Breast epithelium (tissue), 4 donors: ENCODE results near the gene ERCC8. TPM values are rescaled to one million over a fixed set of nuclear protein-coding genes. Genes with fewer than 3 reads are reported as not detected.
"Not testable (repeated sequence)": the region's sequence is repeated elsewhere in the genome, so short reads cannot be mapped to it uniquely, and the experiment has no call there.

ENCODE experiments used
- DNase-seq, 2 donors: peaks; one replicate each; pipeline ENCODE4 v3.0.0-alpha.2; 2019; ENCODE audit warnings: low spot score in 2 of 2
- H3K27ac ChIP-seq, 2 donors: fragments of 200-600 bp; sonication (generic) in 1 of 2; one replicate each; pipeline ENCODE4 v1.5.1; 2016 to 2019; ENCODE audit warnings: mild to moderate bottlenecking in 1 of 2
- H3K27me3 ChIP-seq, 2 donors: fragments of 200-600 bp; sonication (generic) in 1 of 2; one replicate each; pipeline versions ENCODE4 v1.5.1 to v1.6.0; 2017 to 2019; ENCODE audit warnings: control low read depth in 1 of 2, mild to moderate bottlenecking in 1 of 2
- H3K36me3 ChIP-seq: fragments of 200-600 bp; one replicate; pipeline ENCODE4 v1.5.1; 2019
- H3K4me1 ChIP-seq, 2 donors: fragments of 200-600 bp; sonication (generic); one replicate each; pipeline ENCODE4 v1.5.1; 2016 to 2019; ENCODE audit warnings: control low read depth in 1 of 2
- H3K4me3 ChIP-seq, 3 donors: fragments of 200-600 bp; sonication (generic); 1 replicate in 2 of 3; 2 replicates in 1 of 3; pipeline ENCODE4 v1.5.1; 2016 to 2019; ENCODE audit warnings: mild to moderate bottlenecking in 3 of 3, moderate library complexity in 2 of 3
- H3K9me3 ChIP-seq, 2 donors: fragments of 200-600 bp; sonication (generic) in 1 of 2; one replicate each; pipeline ENCODE4 v1.5.1; 2016 to 2019; ENCODE audit warnings: control low read depth in 1 of 2
- POLR2A ChIP-seq: fragments of 450-650 bp; IDR thresholded peaks from one replicate; pipeline ENCODE4 v1.6.1; 2016; ENCODE audit warnings: antibody characterized with exemption, mild to moderate bottlenecking, moderate library complexity
- POLR2AphosphoS5 ChIP-seq, 3 donors: sonication (generic); formaldehyde crosslinking; IDR thresholded peaks; one replicate each; pipeline ENCODE4 v1.6.1; 2017; ENCODE audit warnings: antibody characterized with exemption in 3 of 3
- intact Hi-C: fragments of 100-400 bp; cut with DNase I; formaldehyde crosslinking; loops from one replicate; pipeline ENCODE4 v1.15.1; 2023; ENCODE audit warnings: low total_unique reads
- total RNA-seq, 3 donors: library from RNA; depleted of rRNA; stranded (reverse); fragments of >200 nt; gene quantifications; one replicate each; pipeline ENCODE4 v1.1.0, GENCODE V29; 2016
- TF ChIP-seq, protein P1 (sequence below), 3 donors: fragments of 450-650 bp; IDR thresholded peaks; one replicate each; pipeline ENCODE4 v1.5.1; 2016 to 2017; ENCODE audit warnings: antibody characterized with exemption in 3 of 3, mild to moderate bottlenecking in 3 of 3, moderate library complexity in 3 of 3

The ERCC8 gene
- total RNA-seq, 3 donors from 2014 or later, result 14.7 to 25.4 (median 17.3) TPM

DNA sequence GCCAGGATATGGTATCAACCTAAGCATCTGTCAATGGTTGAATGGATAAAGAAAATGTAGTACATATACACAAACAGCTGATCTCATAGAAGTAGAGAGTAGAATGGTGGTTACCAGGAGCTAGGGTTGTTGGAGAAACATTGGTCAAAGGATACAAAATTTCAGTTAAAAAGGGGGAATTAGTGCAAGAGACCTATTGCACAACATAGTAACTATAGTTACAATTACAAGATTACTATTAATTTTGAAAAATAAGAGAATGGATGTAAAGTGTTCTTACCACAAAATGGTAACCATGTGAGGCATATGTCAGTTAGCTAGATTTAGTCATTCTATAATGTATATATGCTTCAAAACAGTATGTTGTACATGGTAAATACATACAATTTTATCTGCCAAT is 72.0 kb downstream of the ERCC8 start:
- Histone ChIP-seq H3K27me3 (no peaks in the 10 kb centered on the region), H3K27ac (no peak overlapping the region), H3K9me3 (peaks cover 0 to 17% of the 10 kb centered on the region in 2 donors), H3K36me3 (no peaks in the 10 kb centered on the region), H3K4me3 (no peak overlapping the region), H3K4me1 (no peaks in the 10 kb centered on the region)
- no peak for DNase-seq
- TF ChIP-seq POLR2AphosphoS5 (IDR thresholded peaks at IDR 0.05), result no peak
- TF ChIP-seq, protein P1, sequence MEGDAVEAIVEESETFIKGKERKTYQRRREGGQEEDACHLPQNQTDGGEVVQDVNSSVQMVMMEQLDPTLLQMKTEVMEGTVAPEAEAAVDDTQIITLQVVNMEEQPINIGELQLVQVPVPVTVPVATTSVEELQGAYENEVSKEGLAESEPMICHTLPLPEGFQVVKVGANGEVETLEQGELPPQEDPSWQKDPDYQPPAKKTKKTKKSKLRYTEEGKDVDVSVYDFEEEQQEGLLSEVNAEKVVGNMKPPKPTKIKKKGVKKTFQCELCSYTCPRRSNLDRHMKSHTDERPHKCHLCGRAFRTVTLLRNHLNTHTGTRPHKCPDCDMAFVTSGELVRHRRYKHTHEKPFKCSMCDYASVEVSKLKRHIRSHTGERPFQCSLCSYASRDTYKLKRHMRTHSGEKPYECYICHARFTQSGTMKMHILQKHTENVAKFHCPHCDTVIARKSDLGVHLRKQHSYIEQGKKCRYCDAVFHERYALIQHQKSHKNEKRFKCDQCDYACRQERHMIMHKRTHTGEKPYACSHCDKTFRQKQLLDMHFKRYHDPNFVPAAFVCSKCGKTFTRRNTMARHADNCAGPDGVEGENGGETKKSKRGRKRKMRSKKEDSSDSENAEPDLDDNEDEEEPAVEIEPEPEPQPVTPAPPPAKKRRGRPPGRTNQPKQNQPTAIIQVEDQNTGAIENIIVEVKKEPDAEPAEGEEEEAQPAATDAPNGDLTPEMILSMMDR (IDR thresholded peaks at IDR 0.05), result no peak
- no peak for TF ChIP-seq POLR2A
- intact Hi-C loops, result no loop called here

DNA sequence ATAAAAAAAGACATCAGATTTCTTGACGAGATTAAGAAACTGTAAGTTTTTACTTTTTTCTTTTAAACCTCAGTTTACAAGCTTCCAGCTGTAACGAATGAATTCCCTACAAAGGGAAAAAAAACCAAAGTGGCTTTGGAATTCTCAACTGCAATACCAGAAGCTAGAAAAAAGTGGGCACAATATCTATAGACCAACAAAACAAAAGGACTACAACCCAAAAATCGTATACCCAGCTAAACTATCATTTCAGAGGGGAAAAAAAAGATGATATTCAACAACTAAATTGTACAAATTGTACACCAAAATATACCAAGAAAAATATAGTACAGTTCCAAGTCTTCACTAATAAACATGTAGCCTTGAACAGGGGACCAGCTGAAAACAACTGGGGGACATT is 74.0 kb downstream of the ERCC8 start:
- TF ChIP-seq, protein P1 (IDR thresholded peaks at IDR 0.05), result no peak
- TF ChIP-seq POLR2A, result no peak
- no peak for TF ChIP-seq POLR2AphosphoS5 (IDR thresholded peaks at IDR 0.05)
- no peak overlapping the region for H3K27ac ChIP-seq
- H3K36me3 ChIP-seq, result no peaks in the 10 kb centered on the region
- no peaks in the 10 kb centered on the region for H3K27me3 ChIP-seq
- no peak for DNase-seq
- H3K4me1 ChIP-seq, result no peaks in the 10 kb centered on the region
- intact Hi-C loops, result no loop called here
- no peak overlapping the region for H3K4me3 ChIP-seq
- peaks cover 0 to 17% of the 10 kb centered on the region in 2 donors for H3K9me3 ChIP-seq

DNA sequence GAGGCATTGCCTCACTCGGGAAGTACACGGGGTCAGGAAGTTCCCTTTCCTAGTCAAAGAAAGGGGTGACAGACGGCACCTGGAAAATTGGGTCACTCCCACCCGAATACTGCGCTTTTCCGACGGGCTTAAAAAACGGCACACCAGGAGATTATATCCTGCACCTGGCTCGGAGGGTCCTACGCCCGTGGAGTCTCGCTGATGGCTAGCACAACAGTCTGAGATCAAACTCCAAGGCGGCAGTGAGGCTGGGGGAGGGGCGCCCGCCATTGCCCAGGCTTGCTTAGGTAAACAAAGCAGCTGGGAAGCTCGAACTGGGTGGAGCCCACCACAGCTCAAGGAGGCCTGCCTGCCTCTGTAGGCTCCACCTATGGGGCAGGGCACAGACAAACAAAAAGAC is 84.3 kb downstream of the ERCC8 start:
- intact Hi-C loops, H3K4me1 ChIP-seq, H3K27ac ChIP-seq, H3K36me3 ChIP-seq, H3K9me3 ChIP-seq, H3K4me3 ChIP-seq, DNase-seq, H3K27me3 ChIP-seq: not testable (repeated sequence)

DNA sequence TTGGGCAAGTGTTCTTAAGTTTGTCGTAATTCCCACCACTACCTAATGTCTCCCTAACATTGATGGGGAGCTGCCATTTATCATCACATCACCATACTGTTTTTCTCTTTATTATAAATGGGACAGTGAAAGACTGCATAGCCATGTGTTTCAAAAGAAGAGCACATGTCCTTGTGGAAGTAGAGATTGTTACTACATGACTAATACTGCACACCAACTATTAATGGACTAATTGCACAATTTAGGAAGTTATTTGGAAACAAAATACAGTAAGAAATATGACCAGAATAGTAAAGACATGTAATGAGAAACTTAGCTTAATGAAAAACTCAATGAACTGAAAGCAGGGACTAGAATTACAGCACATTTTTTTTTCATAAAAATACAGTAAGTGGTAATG is 88.8 kb downstream of the ERCC8 start:
- intact Hi-C loops, result no loop called here

DNA sequence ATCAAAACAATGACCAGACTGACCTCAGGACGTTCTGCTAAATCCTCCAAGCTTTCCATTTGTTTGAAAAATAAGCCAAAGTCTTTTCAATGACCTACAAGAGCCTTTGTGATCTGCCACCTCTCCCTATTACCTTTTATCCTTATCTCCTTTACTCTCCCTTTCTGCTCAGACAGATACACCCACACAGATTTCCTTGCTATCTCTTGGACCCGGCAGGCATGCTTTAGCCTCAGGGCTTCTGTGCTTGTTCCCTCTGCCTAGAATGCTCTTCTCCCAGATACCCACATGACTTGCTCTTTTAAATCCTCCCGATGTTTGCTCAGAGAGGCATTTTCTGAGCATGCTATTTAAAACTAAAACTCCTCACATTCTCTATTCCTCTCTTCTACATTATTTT is 91.9 kb downstream of the ERCC8 start:
- DNase-seq, result no peak
- Histone ChIP-seq H3K27me3 (no peaks in the 10 kb centered on the region), H3K27ac (no peak overlapping the region), H3K36me3 (no peaks in the 10 kb centered on the region), H3K4me3 (no peak overlapping the region), H3K4me1 (no peaks in the 10 kb centered on the region), H3K9me3 (no peaks in the 10 kb centered on the region)
- TF ChIP-seq POLR2A, result no peak
- no peak for TF ChIP-seq POLR2AphosphoS5 (IDR thresholded peaks at IDR 0.05)
- TF ChIP-seq, protein P1 (IDR thresholded peaks at IDR 0.05), result no peak
- intact Hi-C loops, result no loop called here

More for the DNA sequence above, 88.8 kb downstream of the ERCC8 start:
- H3K27me3 ChIP-seq, result no peaks in the 10 kb centered on the region
- no peaks in the 10 kb centered on the region for H3K36me3 ChIP-seq
- H3K9me3 ChIP-seq, result no peaks in the 10 kb centered on the region
- no peak overlapping the region for H3K27ac ChIP-seq
- no peak for DNase-seq
- no peak overlapping the region for H3K4me3 ChIP-seq
- TF ChIP-seq, protein P1 (IDR thresholded peaks at IDR 0.05), result no peak
- TF ChIP-seq POLR2A (no peak), POLR2AphosphoS5 (IDR thresholded peaks at IDR 0.05) (no peak)
- H3K4me1 ChIP-seq, result no peaks in the 10 kb centered on the region

DNA sequence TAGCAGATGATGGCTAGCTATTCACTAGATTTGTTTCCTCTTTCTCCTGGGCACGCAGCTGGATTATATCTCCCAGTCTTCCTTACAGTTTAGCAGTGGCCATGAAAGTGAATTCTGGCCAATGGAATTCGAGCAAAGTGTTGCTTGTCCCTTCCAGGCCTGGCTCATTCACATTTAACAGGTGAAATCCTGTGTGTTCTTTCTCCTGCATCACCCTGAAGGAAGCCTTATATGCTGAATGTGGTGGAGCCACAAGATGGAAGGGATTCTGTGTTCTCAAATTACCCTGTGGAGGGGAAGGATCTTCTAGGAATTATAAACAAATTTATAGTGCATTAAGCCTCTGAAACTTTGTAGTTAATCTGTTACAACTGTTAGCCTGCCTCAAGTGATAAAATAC is 92.6 kb downstream of the ERCC8 start:
- intact Hi-C loops, result no loop called here
- no peak for DNase-seq
- TF ChIP-seq, protein P1 (IDR thresholded peaks at IDR 0.05), result no peak
- TF ChIP-seq POLR2AphosphoS5 (IDR thresholded peaks at IDR 0.05), result no peak
- no peak for TF ChIP-seq POLR2A
- no peaks in the 10 kb centered on the region for H3K9me3 ChIP-seq
- H3K27me3 ChIP-seq, result no peaks in the 10 kb centered on the region
- H3K4me1 ChIP-seq, result no peaks in the 10 kb centered on the region
- H3K4me3 ChIP-seq, result no peak overlapping the region
- H3K36me3 ChIP-seq, result no peaks in the 10 kb centered on the region
- H3K27ac ChIP-seq, result no peak overlapping the region
